ENCODE results near the gene GSTO1.

GSTO1 gene

DNA sequence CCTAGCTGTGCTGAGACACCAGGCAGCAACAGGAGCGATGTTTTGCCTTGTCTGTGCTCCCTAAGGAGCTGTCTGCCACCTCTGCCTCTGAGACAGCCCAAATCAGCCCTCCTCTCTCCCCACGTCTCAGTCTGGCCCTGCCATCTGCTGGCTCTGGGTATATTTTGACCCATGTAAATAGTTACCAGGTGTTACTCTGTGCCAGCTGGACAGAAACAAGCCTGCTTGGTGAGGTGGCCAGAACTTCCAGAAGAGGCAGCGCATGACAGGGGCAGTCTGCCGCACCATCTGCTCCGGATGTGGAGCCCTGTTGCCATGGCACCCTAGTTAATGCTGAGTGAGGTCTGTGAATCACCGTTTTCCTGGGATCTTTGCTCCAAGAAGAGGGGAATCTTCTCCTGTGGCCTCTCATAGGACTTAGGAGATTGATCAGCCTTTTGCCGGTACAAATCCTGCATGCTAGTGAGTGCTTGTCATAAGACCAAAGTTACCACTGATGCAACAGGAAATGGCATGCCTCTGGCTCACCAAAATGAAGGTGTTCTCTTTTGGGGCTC is 46.1 kb downstream of the GSTO1 start:
- TF ChIP-seq, protein P1, sequence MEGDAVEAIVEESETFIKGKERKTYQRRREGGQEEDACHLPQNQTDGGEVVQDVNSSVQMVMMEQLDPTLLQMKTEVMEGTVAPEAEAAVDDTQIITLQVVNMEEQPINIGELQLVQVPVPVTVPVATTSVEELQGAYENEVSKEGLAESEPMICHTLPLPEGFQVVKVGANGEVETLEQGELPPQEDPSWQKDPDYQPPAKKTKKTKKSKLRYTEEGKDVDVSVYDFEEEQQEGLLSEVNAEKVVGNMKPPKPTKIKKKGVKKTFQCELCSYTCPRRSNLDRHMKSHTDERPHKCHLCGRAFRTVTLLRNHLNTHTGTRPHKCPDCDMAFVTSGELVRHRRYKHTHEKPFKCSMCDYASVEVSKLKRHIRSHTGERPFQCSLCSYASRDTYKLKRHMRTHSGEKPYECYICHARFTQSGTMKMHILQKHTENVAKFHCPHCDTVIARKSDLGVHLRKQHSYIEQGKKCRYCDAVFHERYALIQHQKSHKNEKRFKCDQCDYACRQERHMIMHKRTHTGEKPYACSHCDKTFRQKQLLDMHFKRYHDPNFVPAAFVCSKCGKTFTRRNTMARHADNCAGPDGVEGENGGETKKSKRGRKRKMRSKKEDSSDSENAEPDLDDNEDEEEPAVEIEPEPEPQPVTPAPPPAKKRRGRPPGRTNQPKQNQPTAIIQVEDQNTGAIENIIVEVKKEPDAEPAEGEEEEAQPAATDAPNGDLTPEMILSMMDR (IDR thresholded peaks at IDR 0.05; ENCODE audit: control insufficient read depth, insufficient read depth, low read depth, low read length, missing control alignments), result no peak
- DNase-seq (ENCODE audit: low read depth), result peak; percentile 91
- H3K4me3 ChIP-seq (ENCODE audit: control insufficient read depth, low read depth, low read length), result no peak overlapping the region; the same call in 1 of the 2 replicates

DNA sequence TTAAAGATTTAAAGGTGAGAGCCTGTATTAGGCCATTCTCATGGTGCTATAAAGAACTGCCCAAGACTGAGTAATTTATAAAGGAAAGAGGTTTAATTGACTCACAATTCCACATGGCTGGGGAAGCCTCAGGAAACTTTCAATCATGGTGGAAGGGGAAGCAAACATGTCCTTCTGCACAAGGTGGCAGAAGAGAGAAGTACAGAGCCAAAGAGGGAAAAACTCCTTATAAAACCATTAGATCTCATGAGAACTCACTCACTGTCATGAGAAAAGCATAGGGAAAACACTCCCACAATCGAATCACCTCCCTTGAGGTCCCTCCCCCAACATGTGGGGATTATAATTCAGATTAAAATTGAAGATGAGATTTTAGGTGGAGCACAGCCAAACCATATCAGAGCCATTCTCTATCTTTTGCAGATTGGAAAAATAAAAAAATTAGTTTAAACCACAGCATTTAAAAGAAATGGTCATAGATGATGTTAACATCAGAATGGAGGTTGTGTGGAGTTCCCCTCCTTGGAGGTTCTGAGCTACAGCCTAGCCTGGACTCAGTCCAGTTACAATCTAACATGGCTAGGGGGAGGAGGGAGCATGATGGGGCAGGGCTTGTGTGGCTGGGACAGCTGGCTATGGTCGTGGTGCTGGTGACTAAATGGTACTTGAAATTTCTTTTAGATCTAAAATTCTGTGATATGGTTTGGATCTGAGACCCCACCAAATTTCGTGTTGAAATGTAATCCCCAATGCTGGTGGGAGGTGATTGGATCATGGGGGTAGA is 47.4 kb downstream of the GSTO1 start:
- TF ChIP-seq, protein P1 (IDR thresholded peaks at IDR 0.05; ENCODE audit: control insufficient read depth, insufficient read depth, low read depth, low read length, missing control alignments), result no peak
- no peak overlapping the region for H3K4me3 ChIP-seq (ENCODE audit: control insufficient read depth, low read depth, low read length)
- DNase-seq (ENCODE audit: low read depth), result no peak

DNA sequence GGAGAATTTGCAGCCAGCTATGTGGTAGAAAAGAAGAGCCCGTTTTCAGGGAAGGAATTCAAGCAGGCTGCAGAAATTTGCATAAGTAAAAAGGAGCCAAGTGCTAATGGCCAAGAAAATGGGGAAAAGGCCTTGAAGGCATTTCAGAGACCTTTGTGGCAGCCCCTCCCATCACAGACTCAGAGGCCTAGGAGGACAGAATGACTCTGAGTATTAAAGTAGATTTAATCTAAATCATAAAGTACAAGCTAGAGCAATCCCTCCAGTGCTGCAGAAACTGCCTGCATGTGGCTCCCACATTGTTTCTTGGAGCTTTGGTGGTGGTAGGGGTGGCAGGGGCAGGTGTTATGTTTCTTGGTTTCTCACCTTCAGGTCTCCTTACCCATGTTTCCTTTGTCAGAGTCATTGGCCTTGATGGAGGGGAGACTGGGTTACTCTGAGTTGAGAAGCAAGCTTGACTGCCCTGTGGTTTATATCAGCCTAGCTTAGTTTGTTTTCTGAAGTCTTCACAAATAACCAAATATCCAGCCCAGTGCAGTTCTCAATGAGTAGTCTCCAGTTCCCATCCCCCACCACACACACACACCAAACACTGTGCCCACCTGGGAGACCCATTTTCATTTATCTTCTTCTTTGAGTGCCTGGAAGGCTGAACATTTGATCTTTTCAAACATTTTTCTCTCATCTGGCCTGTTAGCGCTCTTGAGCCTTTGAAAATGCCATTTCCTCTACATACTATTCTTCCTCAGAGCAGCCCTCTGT is 49.1 kb downstream of the GSTO1 start:
- DNase-seq (ENCODE audit: low read depth), result no peak
- TF ChIP-seq, protein P1 (IDR thresholded peaks at IDR 0.05; ENCODE audit: control insufficient read depth, insufficient read depth, low read depth, low read length, missing control alignments), result no peak
- H3K4me3 ChIP-seq (ENCODE audit: control insufficient read depth, low read depth, low read length), result no peak overlapping the region

DNA sequence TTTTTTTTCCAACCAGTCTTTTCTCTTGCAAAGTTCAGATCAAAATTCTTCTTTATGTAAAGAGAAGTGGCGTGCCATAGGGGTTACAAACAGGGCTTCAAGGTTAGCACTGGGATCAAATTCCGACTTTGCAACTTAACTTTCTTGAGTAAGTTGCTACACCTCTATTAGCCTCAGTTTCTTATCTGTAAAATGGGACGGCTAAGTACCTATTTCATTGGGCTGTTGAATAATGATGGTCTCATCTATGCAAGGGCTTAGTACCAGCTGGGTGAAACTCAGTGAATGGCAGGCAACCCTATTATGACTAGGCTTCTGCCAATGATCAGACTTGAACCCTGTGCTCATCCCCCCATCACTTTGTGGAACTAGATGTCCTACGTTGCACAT is 49.7 kb downstream of the GSTO1 start:
- DNase-seq (ENCODE audit: low read depth), result no peak
- no peak overlapping the region for H3K4me3 ChIP-seq (ENCODE audit: control insufficient read depth, low read depth, low read length)
- TF ChIP-seq, protein P1 (IDR thresholded peaks at IDR 0.05; ENCODE audit: control insufficient read depth, insufficient read depth, low read depth, low read length, missing control alignments), result no peak

DNA sequence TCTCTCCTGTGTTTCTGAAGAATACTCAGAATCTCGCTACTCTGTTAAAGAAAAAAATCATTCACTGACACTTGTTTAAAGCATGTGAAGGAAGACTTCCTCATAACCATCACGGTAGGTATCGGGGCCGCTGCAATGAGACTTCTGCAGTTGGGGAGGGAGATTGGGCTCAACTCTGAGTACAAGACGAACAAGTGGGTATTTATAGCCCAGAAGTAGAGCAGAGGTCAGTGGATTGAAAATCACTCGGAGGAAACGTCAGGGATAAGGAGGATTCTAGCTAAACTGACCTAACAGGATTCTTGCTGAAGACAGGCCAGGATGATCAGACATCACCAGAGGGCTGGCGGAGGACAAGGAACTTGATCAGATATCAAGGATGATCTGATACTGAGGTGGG is 50.2 kb downstream of the GSTO1 start:
- no peak for DNase-seq (ENCODE audit: low read depth)
- TF ChIP-seq, protein P1 (IDR thresholded peaks at IDR 0.05; ENCODE audit: control insufficient read depth, insufficient read depth, low read depth, low read length, missing control alignments), result no peak
- no peak overlapping the region for H3K4me3 ChIP-seq (ENCODE audit: control insufficient read depth, low read depth, low read length)

DNA sequence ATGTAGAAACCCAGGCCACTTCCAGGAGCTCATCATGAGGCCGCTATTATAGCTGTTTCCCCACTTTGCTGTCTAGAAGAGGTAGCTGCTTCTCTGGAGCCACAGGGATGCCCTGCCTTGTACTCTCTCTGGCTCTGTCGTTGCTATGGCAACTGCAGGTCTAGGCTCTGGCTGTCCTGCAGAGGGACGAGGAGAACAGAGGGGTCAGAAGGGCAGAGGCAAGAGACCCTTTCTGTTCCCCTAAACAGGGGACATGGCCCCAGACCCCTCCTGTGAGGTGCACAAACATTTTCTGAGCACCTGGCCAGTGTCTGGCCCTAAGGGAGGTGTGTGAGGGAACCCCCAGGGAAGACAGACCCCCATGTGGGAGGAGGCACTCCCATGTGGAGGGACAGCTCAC is 52.2 kb downstream of the GSTO1 start:
- TF ChIP-seq, protein P1 (IDR thresholded peaks at IDR 0.05; ENCODE audit: control insufficient read depth, insufficient read depth, low read depth, low read length, missing control alignments), result no peak
- no peak for DNase-seq (ENCODE audit: low read depth)
- H3K4me3 ChIP-seq (ENCODE audit: control insufficient read depth, low read depth, low read length), result no peak overlapping the region
